ENCODE data around the gene CLDN16.
A peak's percentile ranks its signal among the peaks of the same experiment; 100 is the strongest.

Gene CLDN16

GRCh38 chr3:190435618-190436017, 47.7 kb downstream of the CLDN16 start:
- DNase-seq (no peak), ATAC-seq (ENCODE audit: insufficient read depth, low read depth) (no peak)
- no peak overlapping the region for H3K27ac ChIP-seq (ENCODE audit: low read length)
- no peaks in the 10 kb centered on the region for H4K20me1 ChIP-seq (ENCODE audit: insufficient read depth, low read length)
- no peak overlapping the region for H3K9ac ChIP-seq (ENCODE audit: low read depth, low read length)
- H3K4me1 ChIP-seq (ENCODE audit: insufficient read depth, low read length): 0 out of 2 replicates have a peak, but pooled peaks cover 2% of the 10 kb centered on the region
- TF ChIP-seq EZH2 (IDR thresholded peaks at IDR 0.05; ENCODE audit: borderline replicate concordance, low read depth, low read length, severe bottlenecking): no peak
- TF ChIP-seq CTCF (IDR thresholded peaks at IDR 0.05; ENCODE audit: borderline replicate concordance, extremely low read depth, low read length, poor library complexity, severe bottlenecking): no peak
- no peak overlapping the region for H2AFZ ChIP-seq (ENCODE audit: low read depth, low read length)
- H3K4me2 ChIP-seq (ENCODE audit: insufficient read depth, low read length): no peak overlapping the region
- H3K4me3 ChIP-seq (ENCODE audit: low read depth in 1 of 2, low read length in 2 of 2): no peak overlapping the region
- H3K36me3 ChIP-seq (ENCODE audit: insufficient read depth, low read length): no peaks in the 10 kb centered on the region
- H3K27me3 ChIP-seq (ENCODE audit: insufficient read depth, low read length, poor library complexity): no peaks in the 10 kb centered on the region
- H3K9me3 ChIP-seq (ENCODE audit: insufficient read depth, low read length, severe bottlenecking): no peaks in the 10 kb centered on the region
- H3K79me2 ChIP-seq (ENCODE audit: insufficient read depth, low read length): no peaks in the 10 kb centered on the region

GRCh38 chr3:190436331-190436730, 48.4 kb downstream of the CLDN16 start:
- Histone ChIP-seq H3K79me2 (ENCODE audit: insufficient read depth, low read length) (no peaks in the 10 kb centered on the region), H3K27me3 (ENCODE audit: insufficient read depth, low read length, poor library complexity) (no peaks in the 10 kb centered on the region), H3K4me3 (ENCODE audit: low read depth in 1 of 2, low read length in 2 of 2) (no peak overlapping the region), H3K9ac (ENCODE audit: low read depth, low read length) (no peak overlapping the region), H3K4me2 (ENCODE audit: insufficient read depth, low read length) (no peak overlapping the region), H3K4me1 (ENCODE audit: insufficient read depth, low read length) (0 out of 2 replicates have a peak, but pooled peaks cover 2% of the 10 kb centered on the region), H3K36me3 (ENCODE audit: insufficient read depth, low read length) (no peaks in the 10 kb centered on the region), H3K27ac (ENCODE audit: low read length) (no peak overlapping the region), H4K20me1 (ENCODE audit: insufficient read depth, low read length) (no peaks in the 10 kb centered on the region), H3K9me3 (ENCODE audit: insufficient read depth, low read length, severe bottlenecking) (no peaks in the 10 kb centered on the region), H2AFZ (ENCODE audit: low read depth, low read length) (no peak overlapping the region)
- ATAC-seq (ENCODE audit: insufficient read depth, low read depth) (no peak), DNase-seq (no peak)
- TF ChIP-seq CTCF (IDR thresholded peaks at IDR 0.05; ENCODE audit: borderline replicate concordance, extremely low read depth, low read length, poor library complexity, severe bottlenecking) (no peak), EZH2 (IDR thresholded peaks at IDR 0.05; ENCODE audit: borderline replicate concordance, low read depth, low read length, severe bottlenecking) (no peak)

- Histone ChIP-seq H3K9me3 (ENCODE audit: insufficient read depth, low read length, severe bottlenecking) (no peaks in the 10 kb centered on the region), H3K4me1 (ENCODE audit: insufficient read depth, low read length) (peaks cover 15% of the 10 kb centered on the region), H3K4me2 (ENCODE audit: insufficient read depth, low read length) (no peak overlapping the region), H3K36me3 (ENCODE audit: insufficient read depth, low read length) (no peaks in the 10 kb centered on the region), H4K20me1 (ENCODE audit: insufficient read depth, low read length) (no peaks in the 10 kb centered on the region), H3K79me2 (ENCODE audit: insufficient read depth, low read length) (no peaks in the 10 kb centered on the region), H3K9ac (ENCODE audit: low read depth, low read length) (no peak overlapping the region), H3K27ac (ENCODE audit: low read length) (no peak overlapping the region), H3K4me3 (ENCODE audit: low read depth in 1 of 2, low read length in 2 of 2) (no peak overlapping the region), H3K27me3 (ENCODE audit: insufficient read depth, low read length, poor library complexity) (no peaks in the 10 kb centered on the region), H2AFZ (ENCODE audit: low read depth, low read length) (no peak overlapping the region)
- DNase-seq: no peak
- ATAC-seq (ENCODE audit: insufficient read depth, low read depth): no peak
- TF ChIP-seq EZH2 (IDR thresholded peaks at IDR 0.05; ENCODE audit: borderline replicate concordance, low read depth, low read length, severe bottlenecking) (no peak), CTCF (IDR thresholded peaks at IDR 0.05; ENCODE audit: borderline replicate concordance, extremely low read depth, low read length, poor library complexity, severe bottlenecking) (no peak)
Observed at GRCh38 chr3:190442240-190442639, 54.3 kb downstream of the CLDN16 start.

GRCh38 chr3:190443257-190443656, 55.3 kb downstream of the CLDN16 start:
- Histone ChIP-seq H3K4me3 (ENCODE audit: low read depth in 1 of 2, low read length in 2 of 2) (no peak overlapping the region), H3K4me2 (ENCODE audit: insufficient read depth, low read length) (no peak overlapping the region), H3K9ac (ENCODE audit: low read depth, low read length) (no peak overlapping the region), H3K27me3 (ENCODE audit: insufficient read depth, low read length, poor library complexity) (no peaks in the 10 kb centered on the region), H3K36me3 (ENCODE audit: insufficient read depth, low read length) (no peaks in the 10 kb centered on the region), H3K27ac (ENCODE audit: low read length) (no peak overlapping the region), H4K20me1 (ENCODE audit: insufficient read depth, low read length) (no peaks in the 10 kb centered on the region), H3K79me2 (ENCODE audit: insufficient read depth, low read length) (no peaks in the 10 kb centered on the region), H3K9me3 (ENCODE audit: insufficient read depth, low read length, severe bottlenecking) (no peaks in the 10 kb centered on the region), H2AFZ (ENCODE audit: low read depth, low read length) (no peak overlapping the region), H3K4me1 (ENCODE audit: insufficient read depth, low read length) (peaks cover 15% of the 10 kb centered on the region)
- no peak for ATAC-seq (ENCODE audit: insufficient read depth, low read depth)
- TF ChIP-seq EZH2 (IDR thresholded peaks at IDR 0.05; ENCODE audit: borderline replicate concordance, low read depth, low read length, severe bottlenecking): no peak
- peak; percentile 18 for TF ChIP-seq CTCF (IDR thresholded peaks at IDR 0.05; ENCODE audit: borderline replicate concordance, extremely low read depth, low read length, poor library complexity, severe bottlenecking)
- DNase-seq: no peak

Measured in DND-41 (cell line).